Esophagus muscularis mucosa (tissue), 4 donors: ENCODE data around the gene DOCK1. TPM values are rescaled to one million over a fixed set of nuclear protein-coding genes. Genes with fewer than 3 reads are reported as not detected.

ENCODE experiments used
- DNase-seq: peaks from one replicate; pipeline ENCODE4 v3.0.0-alpha.2; 2017; ENCODE audit errors: extremely low spot score
- H3K27ac ChIP-seq, 4 donors: fragments of 200-600 bp; sonication (generic); replicated peaks in 1 of 4; 1 replicate in 3 of 4; 2 replicates in 1 of 4; pipeline ENCODE4 v1.5.1; 2016 to 2019; ENCODE audit warnings: mild to moderate bottlenecking in 1 of 4
- H3K27me3 ChIP-seq, 4 donors: fragments of 200-600 bp; sonication (generic); one replicate each; pipeline versions ENCODE4 v1.5.1 to v1.6.0; 2016 to 2019
- H3K36me3 ChIP-seq, 4 donors: fragments of 200-600 bp; sonication (generic); one replicate each; pipeline ENCODE4 v1.5.1; 2016 to 2019
- H3K4me1 ChIP-seq, 4 donors: fragments of 200-600 bp; sonication (generic); one replicate each; pipeline ENCODE4 v1.5.1; 2016 to 2019
- H3K4me3 ChIP-seq, 4 donors: fragments of 200-600 bp; sonication (generic); 1 replicate in 2 of 4; 2 replicates in 2 of 4; pipeline ENCODE4 v1.5.1; 2016 to 2019; ENCODE audit warnings: mild to moderate bottlenecking in 4 of 4, moderate library complexity in 1 of 4
- H3K9me3 ChIP-seq, 4 donors: fragments of 200-600 bp; sonication (generic); 1 replicate in 3 of 4; 2 replicates in 1 of 4; pipeline ENCODE4 v1.5.1; 2016 to 2019
- EP300 ChIP-seq: sonication (generic); formaldehyde crosslinking; IDR thresholded peaks from one replicate; pipeline ENCODE4 v1.6.1; 2017; ENCODE audit warnings: antibody characterized with exemption
- POLR2A ChIP-seq: fragments of 450-650 bp; IDR thresholded peaks from one replicate; pipeline ENCODE4 v1.6.1; 2017; ENCODE audit warnings: antibody characterized with exemption, moderate library complexity, mild to moderate bottlenecking, low read depth
- POLR2AphosphoS5 ChIP-seq, 2 donors: sonication (generic); formaldehyde crosslinking; IDR thresholded peaks; one replicate each; pipeline ENCODE4 v1.6.1; 2017; ENCODE audit warnings: antibody characterized with exemption in 2 of 2
- WGBS: methylation state at CpG from one replicate; pipeline ENCODE4 v1.1.5; 2018; 5-methylcytosine and 5-hydroxymethylcytosine counted together
- intact Hi-C: fragments of 100-400 bp; cut with DNase I; formaldehyde crosslinking; loops from one replicate; pipeline ENCODE4 v1.15.1; 2023
- total RNA-seq, 4 donors: library from RNA; depleted of rRNA; stranded (reverse); fragments of >200 nt; gene quantifications; one replicate each; pipeline versions ENCODE4 v1.1.0 to v1.2.1, GENCODE V29; 2016
- TF ChIP-seq, protein P1 (sequence below), 3 experiments: fragments of 200-600 bp in 2 of 3; fragments of 450-650 bp in 1 of 3; sonication (generic) in 2 of 3; IDR thresholded peaks; one replicate each; pipeline ENCODE4 v1.5.1; 2017 to 2019; ENCODE audit warnings: antibody characterized with exemption in 3 of 3, mild to moderate bottlenecking in 2 of 3, moderate library complexity in 1 of 3

The DOCK1 gene
- total RNA-seq, 4 donors from 2014 or later: 41.4 to 60.3 (median 55.3) TPM

DNA sequence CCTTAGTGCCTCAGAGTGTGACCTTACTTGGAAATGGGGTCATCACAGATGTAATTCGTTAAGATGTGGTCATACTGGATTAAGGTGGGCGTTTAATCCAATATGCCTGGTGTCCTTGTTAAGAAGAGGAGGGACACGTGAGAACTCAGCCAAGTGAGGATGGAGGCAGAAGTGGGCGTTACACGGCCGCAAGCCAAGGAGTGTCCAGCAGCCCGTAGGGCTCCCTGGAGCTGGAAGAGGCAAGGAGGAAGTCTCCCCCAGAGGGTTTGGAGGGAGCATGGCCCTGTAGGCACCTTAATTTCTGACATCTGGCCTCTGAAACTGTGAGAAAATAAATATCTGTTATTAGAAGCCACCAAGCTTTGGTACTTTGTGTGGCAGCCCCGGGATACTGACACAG lies 21.3 kb downstream of the DOCK1 start:
- no peak overlapping the region for H3K27ac ChIP-seq
- peaks cover 14 to 44% (median 27%) of the 10 kb centered on the region in 4 donors for H3K4me1 ChIP-seq
- 85% methylated on average over 8 of the region's 8 CpGs for WGBS
- no peaks in the 10 kb centered on the region for H3K9me3 ChIP-seq
- peaks cover 0 to 19% (median 15%) of the 10 kb centered on the region in 4 donors for H3K36me3 ChIP-seq
- no peaks in the 10 kb centered on the region for H3K27me3 ChIP-seq
- H3K4me3 ChIP-seq: no peak overlapping the region
- no peak for DNase-seq
- TF ChIP-seq POLR2AphosphoS5 (IDR thresholded peaks at IDR 0.05) (no peak), EP300 (no peak), POLR2A (no peak)
- TF ChIP-seq, protein P1, sequence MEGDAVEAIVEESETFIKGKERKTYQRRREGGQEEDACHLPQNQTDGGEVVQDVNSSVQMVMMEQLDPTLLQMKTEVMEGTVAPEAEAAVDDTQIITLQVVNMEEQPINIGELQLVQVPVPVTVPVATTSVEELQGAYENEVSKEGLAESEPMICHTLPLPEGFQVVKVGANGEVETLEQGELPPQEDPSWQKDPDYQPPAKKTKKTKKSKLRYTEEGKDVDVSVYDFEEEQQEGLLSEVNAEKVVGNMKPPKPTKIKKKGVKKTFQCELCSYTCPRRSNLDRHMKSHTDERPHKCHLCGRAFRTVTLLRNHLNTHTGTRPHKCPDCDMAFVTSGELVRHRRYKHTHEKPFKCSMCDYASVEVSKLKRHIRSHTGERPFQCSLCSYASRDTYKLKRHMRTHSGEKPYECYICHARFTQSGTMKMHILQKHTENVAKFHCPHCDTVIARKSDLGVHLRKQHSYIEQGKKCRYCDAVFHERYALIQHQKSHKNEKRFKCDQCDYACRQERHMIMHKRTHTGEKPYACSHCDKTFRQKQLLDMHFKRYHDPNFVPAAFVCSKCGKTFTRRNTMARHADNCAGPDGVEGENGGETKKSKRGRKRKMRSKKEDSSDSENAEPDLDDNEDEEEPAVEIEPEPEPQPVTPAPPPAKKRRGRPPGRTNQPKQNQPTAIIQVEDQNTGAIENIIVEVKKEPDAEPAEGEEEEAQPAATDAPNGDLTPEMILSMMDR (IDR thresholded peaks at IDR 0.05): no peak
- intact Hi-C loops: no loop called here

DNA sequence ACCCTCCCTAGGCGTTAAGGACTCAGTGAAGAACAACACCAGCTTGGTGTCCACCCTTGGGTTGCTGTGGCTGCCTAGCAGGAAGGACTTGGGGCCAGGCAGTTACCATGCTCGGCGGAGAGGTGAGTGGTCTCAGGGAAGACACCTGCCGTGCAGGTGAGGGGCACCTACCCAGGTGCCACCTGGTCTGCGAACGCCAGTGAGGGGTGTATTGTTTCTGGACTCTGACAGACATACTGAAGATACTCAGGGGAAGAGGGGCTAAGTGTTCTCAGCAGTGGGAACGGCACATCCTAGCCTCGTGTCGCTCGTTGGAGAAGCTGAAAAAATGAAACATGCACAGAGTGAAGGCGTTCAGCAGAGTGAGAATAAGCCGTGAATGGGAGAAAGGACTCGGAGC lies 22.6 kb downstream of the DOCK1 start:
- H3K9me3 ChIP-seq: no peaks in the 10 kb centered on the region
- peaks cover 0 to 19% (median 15%) of the 10 kb centered on the region in 4 donors for H3K36me3 ChIP-seq
- intact Hi-C loops: no loop called here
- no peak for DNase-seq
- H3K27ac ChIP-seq: no peak overlapping the region
- H3K27me3 ChIP-seq: no peaks in the 10 kb centered on the region
- WGBS: 95% methylated on average over 9 of the region's 13 CpGs
- H3K4me1 ChIP-seq: peaks cover 19 to 47% (median 29%) of the 10 kb centered on the region in 4 donors
- H3K4me3 ChIP-seq: no peak overlapping the region
- no peak for TF ChIP-seq POLR2A

DNA sequence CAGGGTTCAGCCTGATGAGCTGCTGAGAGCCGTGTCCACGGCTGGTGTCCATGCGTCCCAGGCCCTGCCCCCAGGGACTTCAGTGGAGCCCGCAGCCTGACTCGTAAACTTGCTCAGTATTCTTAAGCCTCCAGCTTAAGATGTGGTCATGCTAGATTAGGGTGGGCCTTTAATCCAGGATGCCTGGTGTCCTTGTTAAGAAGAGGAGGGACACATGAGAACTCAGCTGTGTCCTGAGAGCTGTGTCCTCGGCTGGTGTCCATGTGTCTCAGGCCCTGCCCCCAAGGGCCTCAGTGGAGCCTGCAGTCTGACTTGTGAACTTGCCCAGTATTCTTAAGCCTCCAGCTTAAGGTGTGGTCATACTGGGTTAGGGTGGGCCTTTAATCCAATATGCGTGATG lies 23.0 kb downstream of the DOCK1 start:
- no peak for TF ChIP-seq POLR2A
- no peak for TF ChIP-seq EP300
- TF ChIP-seq, protein P1 (IDR thresholded peaks at IDR 0.05): no peak
- no peak for TF ChIP-seq POLR2AphosphoS5 (IDR thresholded peaks at IDR 0.05)
- Histone ChIP-seq H3K4me1 (peaks cover 19 to 51% (median 33%) of the 10 kb centered on the region in 4 donors), H3K36me3 (peaks cover 0 to 19% (median 15%) of the 10 kb centered on the region in 4 donors), H3K27ac (no peak overlapping the region), H3K9me3 (no peaks in the 10 kb centered on the region), H3K4me3 (no peak overlapping the region), H3K27me3 (no peaks in the 10 kb centered on the region)
- intact Hi-C loops: no loop called here
- 90% methylated on average over 7 of the region's 7 CpGs for WGBS
- no peak for DNase-seq

DNA sequence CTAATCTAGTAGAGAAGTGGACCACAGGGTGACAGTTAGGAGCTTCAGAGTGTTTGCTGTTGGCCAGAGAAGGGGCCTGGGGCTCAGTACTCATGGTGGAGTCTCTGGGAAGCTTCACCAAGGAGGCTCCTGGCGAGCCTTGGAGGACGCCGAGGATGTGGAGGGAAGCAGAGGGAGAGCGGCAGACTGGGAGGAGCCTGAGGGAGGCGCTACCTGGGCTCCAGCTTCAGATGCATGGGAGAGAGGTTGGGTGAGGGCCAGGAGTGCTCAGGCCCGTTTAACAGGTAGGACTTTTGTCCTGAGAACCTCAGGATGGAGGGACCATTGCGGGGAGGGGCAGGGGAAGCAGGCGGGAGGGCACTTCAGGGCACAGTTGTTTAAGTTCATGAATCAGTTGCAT lies 24.2 kb downstream of the DOCK1 start:
- Histone ChIP-seq H3K27me3 (no peaks in the 10 kb centered on the region), H3K4me3 (no peak overlapping the region), H3K36me3 (peaks cover 0 to 19% (median 15%) of the 10 kb centered on the region in 4 donors), H3K27ac (no peak overlapping the region), H3K4me1 (peaks cover 19 to 52% (median 34%) of the 10 kb centered on the region in 4 donors), H3K9me3 (no peaks in the 10 kb centered on the region)
- TF ChIP-seq POLR2AphosphoS5 (IDR thresholded peaks at IDR 0.05) (no peak), POLR2A (no peak), EP300 (no peak)
- TF ChIP-seq, protein P1 (IDR thresholded peaks at IDR 0.05): no peak
- WGBS: 91% methylated on average over 8 of the region's 8 CpGs
- intact Hi-C loops: no loop called here
- DNase-seq: no peak

DNA sequence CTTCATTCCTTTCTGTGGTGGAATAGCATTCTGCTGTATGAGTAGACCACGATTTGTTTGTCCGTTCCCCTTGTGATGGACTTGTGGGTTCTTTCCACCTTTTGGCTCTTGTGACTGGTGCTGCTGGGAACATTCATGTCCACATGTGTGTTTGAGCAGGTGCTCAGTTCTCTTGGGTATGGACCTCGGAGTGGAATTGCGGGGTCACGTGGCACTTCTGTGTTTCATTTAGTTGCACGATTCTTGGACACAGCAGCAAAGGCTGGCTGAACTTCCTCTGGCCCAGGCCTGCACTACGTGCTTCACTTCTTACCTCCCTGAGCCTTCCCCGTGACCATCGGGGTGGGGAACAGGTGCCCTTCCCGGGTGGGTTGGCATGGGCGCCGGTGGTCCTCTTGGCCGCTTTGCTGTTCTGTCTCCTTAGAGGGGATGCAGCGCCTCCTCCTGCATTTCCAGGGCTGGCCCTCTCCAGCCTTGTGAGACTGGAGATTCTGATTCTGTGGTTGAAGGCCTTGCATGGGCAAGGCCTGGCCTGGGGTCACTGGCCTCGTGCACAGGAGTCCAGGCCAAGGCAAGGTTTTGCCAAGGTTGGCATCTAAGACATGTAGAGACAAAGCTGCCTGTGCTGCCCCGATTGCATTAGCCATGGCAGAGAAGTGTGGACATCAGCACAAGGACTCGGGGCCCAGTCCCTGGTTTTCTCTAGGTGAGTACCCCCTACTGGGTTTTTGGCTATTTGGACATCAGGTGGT lies 25.1 kb downstream of the DOCK1 start:
- Histone ChIP-seq H3K27ac (peak overlapping the region in 1 of 4 donors; percentile 5), H3K27me3 (no peaks in the 10 kb centered on the region), H3K9me3 (no peaks in the 10 kb centered on the region), H3K36me3 (peaks cover 0 to 19% (median 15%) of the 10 kb centered on the region in 4 donors), H3K4me1 (peaks cover 22 to 54% (median 30%) of the 10 kb centered on the region in 4 donors), H3K4me3 (peak overlapping the region in 3 of 4 donors; percentile 27 to 47 (median 29))
- TF ChIP-seq EP300: no peak
- no peak for DNase-seq
- 81% methylated on average over 12 of the region's 17 CpGs for WGBS
- intact Hi-C loops: no loop called here
